GM12892 (cell line): ENCODE measurements around the gene MTHFSD.

Experiments used
- POLR2A ChIP-seq: IDR thresholded peaks from 2 replicates; pipeline ENCODE4 v1.6.1; 2011; ENCODE audit warnings: low read depth, low read length, control low read depth
- POLR2AphosphoS5 ChIP-seq: IDR thresholded peaks from 2 replicates; pipeline ENCODE4 v1.6.1; 2011; ENCODE audit warnings: low read depth, low read length, control low read depth

- no peak for TF ChIP-seq POLR2A
- no peak for TF ChIP-seq POLR2AphosphoS5
Measured at GRCh38 chr16:86505899-86506864, 48.9 kb downstream of the MTHFSD start.
